ENCODE data around the gene COPG1.
"Not testable (repeated sequence)": the region's sequence is repeated elsewhere in the genome, so short reads cannot be mapped to it uniquely, and the experiment has no call there.

Gene COPG1

GRCh38 chr3:129245641-129246306 lies 3.6 kb upstream of the COPG1 start:
- peaks cover 27% of the 10 kb centered on the region for H3K4me1 ChIP-seq (ENCODE audit: control insufficient read depth, insufficient read depth, low read length)
- H3K27me3 ChIP-seq (ENCODE audit: control insufficient read depth in 1 of 2, insufficient read depth in 2 of 2, low read length in 2 of 2); H3K36me3 ChIP-seq (ENCODE audit: control insufficient read depth in 2 of 2, insufficient read depth in 2 of 2, low read length in 2 of 2); H3K9me3 ChIP-seq (ENCODE audit: control insufficient read depth in 2 of 2, low read length in 2 of 2): not testable (repeated sequence)
- H3K4me3 ChIP-seq (ENCODE audit: low read length in 2 of 2) = peak overlapping the region; percentile 29 to 52
- H3K27ac ChIP-seq (ENCODE audit: low read length) = peak overlapping the region; percentile 37
- H3K9ac ChIP-seq (ENCODE audit: low read length in 2 of 2) = peak overlapping the region; percentile 8 to 66

DNA sequence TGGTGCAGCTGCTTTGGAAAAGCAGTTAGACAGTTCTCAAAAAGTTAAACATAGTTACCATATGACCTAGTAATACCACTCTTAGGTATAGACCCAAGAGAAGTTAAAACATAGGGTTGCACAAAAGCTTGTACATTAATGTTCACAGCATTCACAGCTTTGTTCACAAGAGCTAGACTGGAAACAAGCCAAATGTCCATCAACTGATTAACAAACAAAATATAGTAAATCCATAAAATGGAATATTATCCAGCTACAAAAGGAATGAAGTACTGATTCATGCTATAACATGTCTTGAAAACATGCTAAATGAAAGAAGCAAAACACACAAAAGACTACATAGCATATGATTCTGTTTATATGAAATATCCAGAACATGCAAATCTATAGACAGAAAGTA lies 2.8 kb upstream of the COPG1 start:
- peaks cover 27% of the 10 kb centered on the region for H3K4me1 ChIP-seq (ENCODE audit: control insufficient read depth, insufficient read depth, low read length)
- H3K9ac ChIP-seq (ENCODE audit: low read length in 2 of 2) = no peak overlapping the region
- H3K36me3 ChIP-seq (ENCODE audit: control insufficient read depth in 2 of 2, insufficient read depth in 2 of 2, low read length in 2 of 2) = peaks cover 0 to 4% of the 10 kb centered on the region in 2 donors
- H3K9me3 ChIP-seq (ENCODE audit: control insufficient read depth in 2 of 2, low read length in 2 of 2) = no peaks in the 10 kb centered on the region
- H3K4me3 ChIP-seq (ENCODE audit: low read length in 2 of 2) = no peak overlapping the region
- no peak overlapping the region for H3K27ac ChIP-seq (ENCODE audit: low read length)
- no peaks in the 10 kb centered on the region for H3K27me3 ChIP-seq (ENCODE audit: control insufficient read depth in 1 of 2, insufficient read depth in 2 of 2, low read length in 2 of 2)

DNA sequence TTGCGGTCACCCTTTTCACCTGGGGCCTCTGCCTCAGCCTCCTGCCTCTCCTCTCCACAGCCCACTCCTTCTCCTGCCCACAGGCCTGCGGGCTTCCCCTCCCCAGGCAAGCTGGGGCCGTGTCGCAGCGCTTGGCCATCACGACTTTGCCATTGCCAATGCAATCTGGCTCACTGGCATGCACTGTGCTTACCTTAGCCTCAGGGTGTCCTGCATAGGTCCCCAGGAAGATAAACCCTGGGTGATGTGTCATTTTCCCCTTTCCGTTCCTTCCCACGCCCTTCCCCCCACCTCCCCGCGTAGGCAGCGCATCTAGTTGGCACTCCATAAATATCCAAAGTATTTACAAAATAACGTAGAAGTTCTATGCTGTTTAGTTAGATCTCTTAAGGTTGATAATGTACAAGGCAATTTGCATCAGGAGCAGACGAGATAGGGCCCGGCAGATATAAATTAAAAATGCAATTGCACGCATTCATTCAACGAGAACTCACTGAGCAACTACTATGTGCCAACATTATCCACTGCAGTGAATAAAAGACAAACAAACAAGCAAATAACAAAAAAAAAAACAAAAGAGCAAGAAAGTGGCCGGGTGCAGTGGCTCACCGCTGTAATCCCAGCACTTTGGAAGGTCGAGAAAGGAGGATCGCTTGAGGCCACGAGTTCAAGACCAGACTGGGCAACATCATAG lies 973 bp upstream of the COPG1 start:
- H3K4me1 ChIP-seq (ENCODE audit: control insufficient read depth, insufficient read depth, low read length) = peaks cover 29% of the 10 kb centered on the region
- peak overlapping the region; percentile 92 to 98 for H3K9ac ChIP-seq (ENCODE audit: low read length in 2 of 2)
- no peak overlapping the region for H3K27ac ChIP-seq (ENCODE audit: low read length)
- peaks cover 15% of the 10 kb centered on the region in 2 donors for H3K36me3 ChIP-seq (ENCODE audit: control insufficient read depth in 2 of 2, insufficient read depth in 2 of 2, low read length in 2 of 2)
- peak overlapping the region; percentile 97 to 99 for H3K4me3 ChIP-seq (ENCODE audit: low read length in 2 of 2)
- no peaks in the 10 kb centered on the region for H3K27me3 ChIP-seq (ENCODE audit: control insufficient read depth in 1 of 2, insufficient read depth in 2 of 2, low read length in 2 of 2)
- H3K9me3 ChIP-seq (ENCODE audit: control insufficient read depth in 2 of 2, low read length in 2 of 2) = no peaks in the 10 kb centered on the region

DNA sequence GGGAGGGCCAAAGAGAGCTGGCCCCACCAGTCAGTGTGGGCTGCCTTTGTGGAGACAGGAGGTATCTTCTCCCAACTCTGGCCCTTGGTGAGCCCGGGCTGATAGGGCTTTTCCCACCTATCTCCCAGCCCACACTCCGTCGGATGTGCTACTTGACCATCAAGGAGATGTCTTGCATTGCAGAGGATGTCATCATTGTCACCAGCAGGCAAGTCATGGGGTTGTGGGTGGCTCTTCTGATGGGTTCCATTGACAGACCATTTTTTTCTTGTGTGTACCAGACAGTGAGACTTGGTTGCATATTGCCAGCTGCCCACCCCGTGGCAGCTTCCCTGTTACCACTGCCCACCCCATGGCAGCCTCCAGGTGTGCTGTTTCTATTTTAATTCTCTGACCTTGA lies 3.3 kb downstream of the COPG1 start:
- H3K9me3 ChIP-seq (ENCODE audit: control insufficient read depth in 2 of 2, low read length in 2 of 2) = no peaks in the 10 kb centered on the region
- no peak overlapping the region for H3K4me3 ChIP-seq (ENCODE audit: low read length in 2 of 2)
- H3K9ac ChIP-seq (ENCODE audit: low read length in 2 of 2) = no peak overlapping the region
- H3K36me3 ChIP-seq (ENCODE audit: control insufficient read depth in 2 of 2, insufficient read depth in 2 of 2, low read length in 2 of 2) = peaks cover 47 to 50% of the 10 kb centered on the region in 2 donors
- H3K4me1 ChIP-seq (ENCODE audit: control insufficient read depth, insufficient read depth, low read length) = peaks cover 23% of the 10 kb centered on the region
- H3K27me3 ChIP-seq (ENCODE audit: control insufficient read depth in 1 of 2, insufficient read depth in 2 of 2, low read length in 2 of 2) = no peaks in the 10 kb centered on the region
- H3K27ac ChIP-seq (ENCODE audit: low read length) = no peak overlapping the region

GRCh38 chr3:129254536-129255230 lies 5.3 kb downstream of the COPG1 start:
- Histone ChIP-seq H3K27ac (ENCODE audit: low read length) (no peak overlapping the region), H3K36me3 (ENCODE audit: control insufficient read depth in 2 of 2, insufficient read depth in 2 of 2, low read length in 2 of 2) (peaks cover 59 to 61% of the 10 kb centered on the region in 2 donors), H3K4me1 (ENCODE audit: control insufficient read depth, insufficient read depth, low read length) (peaks cover 12% of the 10 kb centered on the region)

GRCh38 chr3:129256270-129256669 lies 6.9 kb downstream of the COPG1 start:
- H3K4me1 ChIP-seq (ENCODE audit: control insufficient read depth, insufficient read depth, low read length) = peaks cover 3% of the 10 kb centered on the region
- no peaks in the 10 kb centered on the region for H3K27me3 ChIP-seq (ENCODE audit: control insufficient read depth in 1 of 2, insufficient read depth in 2 of 2, low read length in 2 of 2)
- no peak overlapping the region for H3K4me3 ChIP-seq (ENCODE audit: low read length in 2 of 2)
- H3K27ac ChIP-seq (ENCODE audit: low read length) = no peak overlapping the region
- no peaks in the 10 kb centered on the region for H3K9me3 ChIP-seq (ENCODE audit: control insufficient read depth in 2 of 2, low read length in 2 of 2)
- peaks cover 75 to 77% of the 10 kb centered on the region in 2 donors for H3K36me3 ChIP-seq (ENCODE audit: control insufficient read depth in 2 of 2, insufficient read depth in 2 of 2, low read length in 2 of 2)
- H3K9ac ChIP-seq (ENCODE audit: low read length in 2 of 2) = no peak overlapping the region

More at GRCh38 chr3:129254536-129255230, 5.3 kb downstream of the COPG1 start:
- Histone ChIP-seq H3K9ac (ENCODE audit: low read length in 2 of 2) (no peak overlapping the region), H3K4me3 (ENCODE audit: low read length in 2 of 2) (no peak overlapping the region), H3K9me3 (ENCODE audit: control insufficient read depth in 2 of 2, low read length in 2 of 2) (no peaks in the 10 kb centered on the region), H3K27me3 (ENCODE audit: control insufficient read depth in 1 of 2, insufficient read depth in 2 of 2, low read length in 2 of 2) (no peaks in the 10 kb centered on the region)

GRCh38 chr3:129257609-129258008 lies 8.2 kb downstream of the COPG1 start:
- H3K9ac ChIP-seq (ENCODE audit: low read length in 2 of 2) = no peak overlapping the region
- no peaks in the 10 kb centered on the region for H3K9me3 ChIP-seq (ENCODE audit: control insufficient read depth in 2 of 2, low read length in 2 of 2)
- peaks cover 77 to 78% of the 10 kb centered on the region in 2 donors for H3K36me3 ChIP-seq (ENCODE audit: control insufficient read depth in 2 of 2, insufficient read depth in 2 of 2, low read length in 2 of 2)
- no peaks in the 10 kb centered on the region for H3K27me3 ChIP-seq (ENCODE audit: control insufficient read depth in 1 of 2, insufficient read depth in 2 of 2, low read length in 2 of 2)
- no peak overlapping the region for H3K4me3 ChIP-seq (ENCODE audit: low read length in 2 of 2)
- H3K4me1 ChIP-seq (ENCODE audit: control insufficient read depth, insufficient read depth, low read length) = peaks cover 1% of the 10 kb centered on the region
- H3K27ac ChIP-seq (ENCODE audit: low read length) = no peak overlapping the region

DNA sequence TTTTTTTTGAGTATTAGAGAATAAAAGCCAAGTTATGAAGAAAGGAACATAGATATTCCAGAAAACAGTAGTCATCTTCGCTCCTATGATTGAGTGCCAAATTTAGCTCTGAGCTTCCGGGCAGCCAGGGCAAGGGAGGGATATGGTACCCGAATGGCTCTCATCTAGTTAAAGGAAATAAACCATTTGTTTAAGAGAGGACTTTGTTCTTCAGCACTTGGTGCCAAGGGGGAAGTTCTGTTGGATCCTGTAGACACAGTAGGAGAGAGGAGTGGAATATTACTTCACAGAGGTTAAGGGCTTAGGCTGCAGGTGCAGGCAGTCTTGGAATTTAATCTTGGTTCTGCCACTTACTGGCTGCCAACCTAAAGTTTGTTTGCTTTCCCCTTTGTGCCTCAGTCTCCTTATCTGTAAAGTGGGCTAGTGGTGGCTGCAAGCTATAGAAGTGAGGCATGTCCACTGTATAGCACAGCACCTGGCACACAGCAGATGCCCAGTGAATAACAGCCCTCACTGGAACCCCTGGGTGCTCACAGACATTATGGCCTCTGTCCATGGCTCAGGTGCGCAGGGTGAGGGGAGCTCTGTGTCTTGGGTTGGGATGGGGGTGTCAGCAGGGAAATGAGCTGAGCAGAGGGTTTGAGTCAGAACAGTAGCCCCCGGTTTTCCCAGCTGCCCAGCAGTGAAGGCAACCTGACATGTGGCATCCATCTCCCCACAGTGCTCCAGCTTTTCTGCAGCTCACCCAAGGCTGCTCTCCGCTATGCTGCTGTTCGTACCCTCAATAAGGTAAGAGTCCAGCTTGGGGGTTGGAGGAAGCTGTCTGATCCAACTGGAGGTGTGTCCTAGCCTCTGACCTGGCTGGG lies 10.4 kb downstream of the COPG1 start:
- Histone ChIP-seq H3K4me3 (ENCODE audit: low read length in 2 of 2) (no peak overlapping the region), H3K9me3 (ENCODE audit: control insufficient read depth in 2 of 2, low read length in 2 of 2) (no peaks in the 10 kb centered on the region), H3K4me1 (ENCODE audit: control insufficient read depth, insufficient read depth, low read length) (no peaks in the 10 kb centered on the region), H3K36me3 (ENCODE audit: control insufficient read depth in 2 of 2, insufficient read depth in 2 of 2, low read length in 2 of 2) (peaks cover 69 to 77% of the 10 kb centered on the region in 2 donors), H3K9ac (ENCODE audit: low read length in 2 of 2) (no peak overlapping the region), H3K27ac (ENCODE audit: low read length) (no peak overlapping the region), H3K27me3 (ENCODE audit: control insufficient read depth in 1 of 2, insufficient read depth in 2 of 2, low read length in 2 of 2) (no peaks in the 10 kb centered on the region)

DNA sequence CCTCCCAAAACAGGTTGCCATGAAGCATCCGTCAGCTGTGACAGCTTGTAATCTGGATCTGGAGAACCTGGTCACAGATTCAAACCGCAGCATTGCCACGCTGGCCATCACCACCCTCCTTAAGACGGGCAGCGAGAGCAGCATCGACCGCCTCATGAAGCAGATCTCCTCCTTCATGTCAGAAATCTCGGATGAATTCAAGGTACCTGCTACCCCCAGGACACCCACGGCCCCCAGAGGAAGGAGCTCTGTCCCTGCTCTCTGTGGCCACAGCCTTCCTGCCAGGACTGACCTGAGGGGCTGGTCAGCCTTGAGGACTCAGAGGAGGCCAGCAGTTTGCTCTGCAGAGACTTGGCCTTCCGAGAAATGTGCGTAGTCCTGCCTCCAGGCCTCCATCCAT lies 11.2 kb downstream of the COPG1 start:
- Histone ChIP-seq H3K27me3 (ENCODE audit: control insufficient read depth in 1 of 2, insufficient read depth in 2 of 2, low read length in 2 of 2) (no peaks in the 10 kb centered on the region), H3K4me1 (ENCODE audit: control insufficient read depth, insufficient read depth, low read length) (no peaks in the 10 kb centered on the region), H3K27ac (ENCODE audit: low read length) (no peak overlapping the region), H3K4me3 (ENCODE audit: low read length in 2 of 2) (no peak overlapping the region), H3K36me3 (ENCODE audit: control insufficient read depth in 2 of 2, insufficient read depth in 2 of 2, low read length in 2 of 2) (peaks cover 68 to 80% of the 10 kb centered on the region in 2 donors), H3K9ac (ENCODE audit: low read length in 2 of 2) (no peak overlapping the region), H3K9me3 (ENCODE audit: control insufficient read depth in 2 of 2, low read length in 2 of 2) (no peaks in the 10 kb centered on the region)

GRCh38 chr3:129261894-129262293 lies 12.5 kb downstream of the COPG1 start:
- H3K9me3 ChIP-seq (ENCODE audit: control insufficient read depth in 2 of 2, low read length in 2 of 2) = no peaks in the 10 kb centered on the region
- H3K4me1 ChIP-seq (ENCODE audit: control insufficient read depth, insufficient read depth, low read length) = no peaks in the 10 kb centered on the region
- no peak overlapping the region for H3K4me3 ChIP-seq (ENCODE audit: low read length in 2 of 2)
- H3K36me3 ChIP-seq (ENCODE audit: control insufficient read depth in 2 of 2, insufficient read depth in 2 of 2, low read length in 2 of 2) = peaks cover 60 to 75% of the 10 kb centered on the region in 2 donors
- H3K27ac ChIP-seq (ENCODE audit: low read length) = no peak overlapping the region
- no peak overlapping the region for H3K9ac ChIP-seq (ENCODE audit: low read length in 2 of 2)
- no peaks in the 10 kb centered on the region for H3K27me3 ChIP-seq (ENCODE audit: control insufficient read depth in 1 of 2, insufficient read depth in 2 of 2, low read length in 2 of 2)
